ENCODE results near the gene CASP10. TPM values are rescaled to one million over a fixed set of nuclear protein-coding genes. Genes with fewer than 3 reads are reported as not detected.

The CASP10 gene
- total and polyA plus RNA-seq, 2 of the 13 experiments (the other 11 are each of a cell fraction or from before 2014, with no cell fraction given) = 22.2 to 23.8 TPM

DNA sequence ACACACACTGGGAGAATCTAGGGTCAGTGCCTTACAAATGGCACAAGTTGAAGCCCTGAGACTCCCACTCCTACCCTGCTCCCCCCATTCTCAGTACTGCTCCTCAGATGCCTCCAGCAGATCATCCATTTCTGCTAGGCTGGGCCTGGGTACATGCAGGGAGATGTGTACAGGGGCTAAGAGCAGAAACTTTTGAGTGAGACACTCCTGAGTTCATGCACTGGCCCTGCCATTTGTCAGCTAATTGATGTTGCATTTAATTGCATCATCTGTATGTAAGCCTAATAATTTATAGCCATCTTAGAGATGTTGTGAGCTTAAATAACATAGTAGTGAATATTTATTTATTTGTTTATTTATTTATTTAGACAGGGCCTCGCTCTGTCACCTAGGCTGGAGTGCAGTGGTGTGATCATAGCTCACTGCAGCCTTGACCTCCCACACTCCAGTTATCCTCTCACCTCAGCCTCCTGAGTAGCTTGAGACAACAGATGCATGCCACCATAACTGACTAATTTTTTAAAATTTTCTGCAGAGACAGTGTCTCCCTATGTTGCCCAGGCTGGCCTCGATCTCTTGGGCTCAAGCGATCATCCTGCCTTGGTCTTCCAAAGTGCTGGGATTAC lies 72.6 kb downstream of the CASP10 start:
- POLR2A ChIA-PET = interaction anchor here (3.2 kb wide), 1 partner anchor 23 kb away, joined by 19 read pairs; no protein-coding TSS in a partner anchor
- no peak overlapping the region for H3K27ac ChIP-seq (ENCODE audit: extremely low read length, insufficient read depth, low read length)
- H2AFZ ChIP-seq (ENCODE audit: low read length) = no peak overlapping the region
- CTCF ChIA-PET (ENCODE audit: low intra/inter-chr PET ratio, low total read pairs) = no interaction called here
- H3K27me3 ChIP-seq (ENCODE audit: control insufficient read depth in 1 of 2, insufficient read depth in 2 of 2, low read length in 2 of 2) = no peaks in the 10 kb centered on the region
- no peak overlapping the region for H3K4me2 ChIP-seq (ENCODE audit: low read depth, low read length)
- ATAC-seq = no peak
- no peaks in the 10 kb centered on the region for H3K36me3 ChIP-seq (replicated peaks in 1 of 2; ENCODE audit: control insufficient read depth in 1 of 2, insufficient read depth in 2 of 2, low read length in 2 of 2)
- no peak for FAIRE-seq
- 95% methylated on average over 3 of the region's 3 CpGs for WGBS (ENCODE audit: low lambda C conversion rate)
- no peaks in the 10 kb centered on the region for H3K9me3 ChIP-seq (ENCODE audit: low read length)
- no TSS peak for BruUV-seq (replicated peaks)
- H3K79me2 ChIP-seq (ENCODE audit: insufficient read depth, low read length) = peaks cover 20% of the 10 kb centered on the region
- no peaks in the 10 kb centered on the region for H4K20me1 ChIP-seq (ENCODE audit: insufficient read depth, low read length)
- in situ Hi-C loops (cut with HindIII; ENCODE audit: extremely low pct_ligation_motif_present, low pct_unique_long_range_greater_than_20kb) (no loop called here), intact Hi-C loops (cut with micrococcal nuclease; ENCODE audit: unreplicated experiment) (no loop called here)
- H3K9ac ChIP-seq (ENCODE audit: insufficient read depth, low read depth, low read length) = no peak overlapping the region
- no peak overlapping the region for H3K4me3 ChIP-seq (replicated peaks in 1 of 3; ENCODE audit: insufficient read depth in 1 of 3, low read depth in 2 of 3, low read length in 3 of 3)
- no peak for DNase-seq (ENCODE audit: low spot score)
- H3K4me1 ChIP-seq (ENCODE audit: insufficient read depth, low read length) = peaks cover 47% of the 10 kb centered on the region
- TF ChIP-seq, protein P1, sequence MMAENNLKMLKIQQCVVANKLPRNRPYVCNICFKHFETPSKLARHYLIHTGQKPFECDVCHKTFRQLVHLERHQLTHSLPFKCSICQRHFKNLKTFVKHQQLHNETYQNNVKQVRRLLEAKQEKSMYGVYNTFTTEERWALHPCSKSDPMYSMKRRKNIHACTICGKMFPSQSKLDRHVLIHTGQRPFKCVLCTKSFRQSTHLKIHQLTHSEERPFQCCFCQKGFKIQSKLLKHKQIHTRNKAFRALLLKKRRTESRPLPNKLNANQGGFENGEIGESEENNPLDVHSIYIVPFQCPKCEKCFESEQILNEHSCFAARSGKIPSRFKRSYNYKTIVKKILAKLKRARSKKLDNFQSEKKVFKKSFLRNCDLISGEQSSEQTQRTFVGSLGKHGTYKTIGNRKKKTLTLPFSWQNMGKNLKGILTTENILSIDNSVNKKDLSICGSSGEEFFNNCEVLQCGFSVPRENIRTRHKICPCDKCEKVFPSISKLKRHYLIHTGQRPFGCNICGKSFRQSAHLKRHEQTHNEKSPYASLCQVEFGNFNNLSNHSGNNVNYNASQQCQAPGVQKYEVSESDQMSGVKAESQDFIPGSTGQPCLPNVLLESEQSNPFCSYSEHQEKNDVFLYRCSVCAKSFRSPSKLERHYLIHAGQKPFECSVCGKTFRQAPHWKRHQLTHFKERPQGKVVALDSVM (CRISPR knock-in tag; IDR thresholded peaks at IDR 0.05) = 0 out of 2 replicates have a peak, but pooled peaks have one; percentile 22
- TF ChIP-seq ZNF12 (CRISPR knock-in tag; IDR thresholded peaks at IDR 0.05) (no peak), ELF1 (CRISPR knock-in tag; IDR thresholded peaks at IDR 0.05) (no peak), HOXA9 (CRISPR knock-in tag; IDR thresholded peaks at IDR 0.05; ENCODE audit: borderline replicate concordance) (no peak), ZMAT3 (CRISPR knock-in tag; conservative IDR thresholded peaks at IDR 0.05) (no peak), ZNF780A (CRISPR knock-in tag; IDR thresholded peaks at IDR 0.05) (no peak), ZNF180 (CRISPR knock-in tag; IDR thresholded peaks at IDR 0.05; ENCODE audit: borderline replicate concordance, low read depth) (no peak), KLF15 (CRISPR knock-in tag; IDR thresholded peaks at IDR 0.05; ENCODE audit: borderline replicate concordance) (no peak), ZNF430 (CRISPR knock-in tag; IDR thresholded peaks at IDR 0.05) (no peak)
- TF ChIP-seq, protein P2, sequence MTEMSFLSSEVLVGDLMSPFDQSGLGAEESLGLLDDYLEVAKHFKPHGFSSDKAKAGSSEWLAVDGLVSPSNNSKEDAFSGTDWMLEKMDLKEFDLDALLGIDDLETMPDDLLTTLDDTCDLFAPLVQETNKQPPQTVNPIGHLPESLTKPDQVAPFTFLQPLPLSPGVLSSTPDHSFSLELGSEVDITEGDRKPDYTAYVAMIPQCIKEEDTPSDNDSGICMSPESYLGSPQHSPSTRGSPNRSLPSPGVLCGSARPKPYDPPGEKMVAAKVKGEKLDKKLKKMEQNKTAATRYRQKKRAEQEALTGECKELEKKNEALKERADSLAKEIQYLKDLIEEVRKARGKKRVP (CRISPR knock-in tag; IDR thresholded peaks at IDR 0.05) = peak in 1 of 2 experiments; percentile 77; a peak in 2 of 4 replicates
- TF ChIP-seq, protein P3, sequence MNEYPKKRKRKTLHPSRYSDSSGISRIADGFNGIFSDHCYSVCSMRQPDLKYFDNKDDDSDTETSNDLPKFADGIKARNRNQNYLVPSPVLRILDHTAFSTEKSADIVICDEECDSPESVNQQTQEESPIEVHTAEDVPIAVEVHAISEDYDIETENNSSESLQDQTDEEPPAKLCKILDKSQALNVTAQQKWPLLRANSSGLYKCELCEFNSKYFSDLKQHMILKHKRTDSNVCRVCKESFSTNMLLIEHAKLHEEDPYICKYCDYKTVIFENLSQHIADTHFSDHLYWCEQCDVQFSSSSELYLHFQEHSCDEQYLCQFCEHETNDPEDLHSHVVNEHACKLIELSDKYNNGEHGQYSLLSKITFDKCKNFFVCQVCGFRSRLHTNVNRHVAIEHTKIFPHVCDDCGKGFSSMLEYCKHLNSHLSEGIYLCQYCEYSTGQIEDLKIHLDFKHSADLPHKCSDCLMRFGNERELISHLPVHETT (CRISPR knock-in tag; conservative IDR thresholded peaks at IDR 0.05) = no peak
- TF ChIP-seq, protein P4, sequence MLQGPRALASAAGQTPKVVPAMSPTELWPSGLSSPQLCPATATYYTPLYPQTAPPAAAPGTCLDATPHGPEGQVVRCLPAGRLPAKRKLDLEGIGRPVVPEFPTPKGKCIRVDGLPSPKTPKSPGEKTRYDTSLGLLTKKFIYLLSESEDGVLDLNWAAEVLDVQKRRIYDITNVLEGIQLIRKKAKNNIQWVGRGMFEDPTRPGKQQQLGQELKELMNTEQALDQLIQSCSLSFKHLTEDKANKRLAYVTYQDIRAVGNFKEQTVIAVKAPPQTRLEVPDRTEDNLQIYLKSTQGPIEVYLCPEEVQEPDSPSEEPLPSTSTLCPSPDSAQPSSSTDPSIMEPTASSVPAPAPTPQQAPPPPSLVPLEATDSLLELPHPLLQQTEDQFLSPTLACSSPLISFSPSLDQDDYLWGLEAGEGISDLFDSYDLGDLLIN (CRISPR knock-in tag; IDR thresholded peaks at IDR 0.05; ENCODE audit: borderline replicate concordance) = no peak

All from HepG2 (cell line).